ENCODE data around the gene ECI2. TPM values are rescaled to one million over a fixed set of nuclear protein-coding genes. Genes with fewer than 3 reads are reported as not detected.

ECI2 gene
- total and polyA plus RNA-seq, 2 of the 13 experiments (the other 11 are each of a cell fraction or from before 2014, with no cell fraction given), result 78.5 to 228 TPM

DNA sequence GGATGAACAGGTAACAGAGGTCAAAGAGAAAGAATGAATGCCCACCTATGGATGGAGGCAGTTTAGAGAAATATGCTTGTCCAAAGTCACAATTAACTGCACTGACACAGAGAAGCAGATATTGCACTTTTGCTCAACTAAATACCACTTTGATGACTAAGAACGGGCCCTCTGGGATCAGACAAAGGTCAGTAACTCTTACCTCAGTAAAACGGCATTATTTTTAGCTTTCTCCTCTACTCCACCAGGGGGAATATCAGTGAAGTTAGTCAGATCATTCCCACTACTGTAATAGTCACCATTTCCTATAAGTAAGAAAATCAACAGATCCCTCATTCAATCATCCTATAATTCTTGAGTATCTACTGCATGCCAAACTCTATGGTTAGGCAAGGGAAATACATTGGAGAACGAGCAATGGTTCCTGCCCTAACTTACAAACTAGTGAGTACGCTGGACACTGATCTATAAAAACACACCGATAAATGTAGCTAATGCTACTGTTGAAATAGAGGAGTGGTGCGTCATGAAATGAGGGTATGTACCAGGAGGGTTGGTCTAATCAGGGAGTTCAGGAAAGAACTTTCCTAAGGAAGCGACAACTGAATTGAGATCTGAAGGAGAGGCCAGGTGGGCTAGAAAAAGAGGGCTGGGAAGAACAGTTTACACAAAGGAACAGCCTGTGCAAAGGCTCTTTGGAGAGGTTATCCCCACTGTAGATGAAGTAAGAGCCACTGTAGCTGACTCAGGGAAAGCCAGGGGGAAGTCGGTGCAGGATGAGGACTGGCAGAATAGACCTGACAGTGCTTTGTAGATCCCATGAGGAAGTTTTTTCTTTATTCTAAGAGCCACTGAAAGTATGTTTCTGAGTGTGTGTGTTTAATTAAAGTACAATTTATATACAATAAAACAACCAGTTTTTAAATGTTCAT, 9.2 kb downstream of the ECI2 start (continued):
- TF ChIP-seq, protein P1, sequence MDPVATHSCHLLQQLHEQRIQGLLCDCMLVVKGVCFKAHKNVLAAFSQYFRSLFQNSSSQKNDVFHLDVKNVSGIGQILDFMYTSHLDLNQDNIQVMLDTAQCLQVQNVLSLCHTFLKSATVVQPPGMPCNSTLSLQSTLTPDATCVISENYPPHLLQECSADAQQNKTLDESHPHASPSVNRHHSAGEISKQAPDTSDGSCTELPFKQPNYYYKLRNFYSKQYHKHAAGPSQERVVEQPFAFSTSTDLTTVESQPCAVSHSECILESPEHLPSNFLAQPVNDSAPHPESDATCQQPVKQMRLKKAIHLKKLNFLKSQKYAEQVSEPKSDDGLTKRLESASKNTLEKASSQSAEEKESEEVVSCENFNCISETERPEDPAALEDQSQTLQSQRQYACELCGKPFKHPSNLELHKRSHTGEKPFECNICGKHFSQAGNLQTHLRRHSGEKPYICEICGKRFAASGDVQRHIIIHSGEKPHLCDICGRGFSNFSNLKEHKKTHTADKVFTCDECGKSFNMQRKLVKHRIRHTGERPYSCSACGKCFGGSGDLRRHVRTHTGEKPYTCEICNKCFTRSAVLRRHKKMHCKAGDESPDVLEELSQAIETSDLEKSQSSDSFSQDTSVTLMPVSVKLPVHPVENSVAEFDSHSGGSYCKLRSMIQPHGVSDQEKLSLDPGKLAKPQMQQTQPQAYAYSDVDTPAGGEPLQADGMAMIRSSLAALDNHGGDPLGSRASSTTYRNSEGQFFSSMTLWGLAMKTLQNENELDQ (CRISPR knock-in tag; IDR thresholded peaks at IDR 0.05; ENCODE audit: borderline replicate concordance), result no peak
- TF ChIP-seq CREB1 (IDR thresholded peaks at IDR 0.05), result no peak
- peak; percentile 42 for TF ChIP-seq CREB1 (CRISPR knock-in tag; IDR thresholded peaks at IDR 0.05)
- TF ChIP-seq IRF2 (CRISPR knock-in tag; IDR thresholded peaks at IDR 0.05), result no peak
- no peak for TF ChIP-seq CCDC6 (CRISPR knock-in tag; IDR thresholded peaks at IDR 0.05)
- TF ChIP-seq, protein P2, sequence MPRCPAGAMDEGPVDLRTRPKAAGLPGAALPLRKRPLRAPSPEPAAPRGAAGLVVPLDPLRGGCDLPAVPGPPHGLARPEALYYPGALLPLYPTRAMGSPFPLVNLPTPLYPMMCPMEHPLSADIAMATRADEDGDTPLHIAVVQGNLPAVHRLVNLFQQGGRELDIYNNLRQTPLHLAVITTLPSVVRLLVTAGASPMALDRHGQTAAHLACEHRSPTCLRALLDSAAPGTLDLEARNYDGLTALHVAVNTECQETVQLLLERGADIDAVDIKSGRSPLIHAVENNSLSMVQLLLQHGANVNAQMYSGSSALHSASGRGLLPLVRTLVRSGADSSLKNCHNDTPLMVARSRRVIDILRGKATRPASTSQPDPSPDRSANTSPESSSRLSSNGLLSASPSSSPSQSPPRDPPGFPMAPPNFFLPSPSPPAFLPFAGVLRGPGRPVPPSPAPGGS (CRISPR knock-in tag; IDR thresholded peaks at IDR 0.05), result no peak
- no peak for TF ChIP-seq SMYD3 (CRISPR knock-in tag; IDR thresholded peaks at IDR 0.05)
- TF ChIP-seq, protein P3, sequence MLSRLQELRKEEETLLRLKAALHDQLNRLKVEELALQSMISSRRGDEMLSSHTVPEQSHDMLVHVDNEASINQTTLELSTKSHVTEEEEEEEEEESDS (CRISPR knock-in tag; IDR thresholded peaks at IDR 0.05; ENCODE audit: borderline replicate concordance), result no peak
- TF ChIP-seq KMT2B (CRISPR knock-in tag; IDR thresholded peaks at IDR 0.05), result no peak
- TF ChIP-seq ZMYM3 (CRISPR knock-in tag; IDR thresholded peaks at IDR 0.05), result no peak
- TF ChIP-seq, protein P4, sequence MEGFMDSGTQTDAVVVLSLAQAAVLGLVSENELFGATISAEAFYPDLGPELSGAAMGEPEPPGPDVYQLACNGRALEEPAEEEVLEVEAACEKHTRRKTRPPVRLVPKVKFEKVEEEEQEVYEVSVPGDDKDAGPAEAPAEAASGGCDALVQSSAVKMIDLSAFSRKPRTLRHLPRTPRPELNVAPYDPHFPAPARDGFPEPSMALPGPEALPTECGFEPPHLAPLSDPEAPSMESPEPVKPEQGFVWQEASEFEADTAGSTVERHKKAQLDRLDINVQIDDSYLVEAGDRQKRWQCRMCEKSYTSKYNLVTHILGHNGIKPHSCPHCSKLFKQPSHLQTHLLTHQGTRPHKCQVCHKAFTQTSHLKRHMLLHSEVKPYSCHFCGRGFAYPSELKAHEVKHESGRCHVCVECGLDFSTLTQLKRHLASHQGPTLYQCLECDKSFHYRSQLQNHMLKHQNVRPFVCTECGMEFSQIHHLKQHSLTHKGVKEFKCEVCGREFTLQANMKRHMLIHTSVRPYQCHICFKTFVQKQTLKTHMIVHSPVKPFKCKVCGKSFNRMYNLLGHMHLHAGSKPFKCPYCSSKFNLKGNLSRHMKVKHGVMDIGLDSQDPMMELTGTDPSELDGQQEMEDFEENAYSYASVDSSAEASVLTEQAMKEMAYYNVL (CRISPR knock-in tag; IDR thresholded peaks at IDR 0.05; ENCODE audit: borderline replicate concordance), result no peak
- no peak for TF ChIP-seq POLR2G (IDR thresholded peaks at IDR 0.05; ENCODE audit: low read depth, low read length)
- no peak; the same call in 1 of the 2 replicates for TF ChIP-seq SALL1 (CRISPR knock-in tag; IDR thresholded peaks at IDR 0.05)
- no peak for TF ChIP-seq ZNF180 (CRISPR knock-in tag; IDR thresholded peaks at IDR 0.05; ENCODE audit: borderline replicate concordance, low read depth)
- TF ChIP-seq NFIC (IDR thresholded peaks at IDR 0.05; ENCODE audit: low read length), result no peak
- TF ChIP-seq, protein P5, sequence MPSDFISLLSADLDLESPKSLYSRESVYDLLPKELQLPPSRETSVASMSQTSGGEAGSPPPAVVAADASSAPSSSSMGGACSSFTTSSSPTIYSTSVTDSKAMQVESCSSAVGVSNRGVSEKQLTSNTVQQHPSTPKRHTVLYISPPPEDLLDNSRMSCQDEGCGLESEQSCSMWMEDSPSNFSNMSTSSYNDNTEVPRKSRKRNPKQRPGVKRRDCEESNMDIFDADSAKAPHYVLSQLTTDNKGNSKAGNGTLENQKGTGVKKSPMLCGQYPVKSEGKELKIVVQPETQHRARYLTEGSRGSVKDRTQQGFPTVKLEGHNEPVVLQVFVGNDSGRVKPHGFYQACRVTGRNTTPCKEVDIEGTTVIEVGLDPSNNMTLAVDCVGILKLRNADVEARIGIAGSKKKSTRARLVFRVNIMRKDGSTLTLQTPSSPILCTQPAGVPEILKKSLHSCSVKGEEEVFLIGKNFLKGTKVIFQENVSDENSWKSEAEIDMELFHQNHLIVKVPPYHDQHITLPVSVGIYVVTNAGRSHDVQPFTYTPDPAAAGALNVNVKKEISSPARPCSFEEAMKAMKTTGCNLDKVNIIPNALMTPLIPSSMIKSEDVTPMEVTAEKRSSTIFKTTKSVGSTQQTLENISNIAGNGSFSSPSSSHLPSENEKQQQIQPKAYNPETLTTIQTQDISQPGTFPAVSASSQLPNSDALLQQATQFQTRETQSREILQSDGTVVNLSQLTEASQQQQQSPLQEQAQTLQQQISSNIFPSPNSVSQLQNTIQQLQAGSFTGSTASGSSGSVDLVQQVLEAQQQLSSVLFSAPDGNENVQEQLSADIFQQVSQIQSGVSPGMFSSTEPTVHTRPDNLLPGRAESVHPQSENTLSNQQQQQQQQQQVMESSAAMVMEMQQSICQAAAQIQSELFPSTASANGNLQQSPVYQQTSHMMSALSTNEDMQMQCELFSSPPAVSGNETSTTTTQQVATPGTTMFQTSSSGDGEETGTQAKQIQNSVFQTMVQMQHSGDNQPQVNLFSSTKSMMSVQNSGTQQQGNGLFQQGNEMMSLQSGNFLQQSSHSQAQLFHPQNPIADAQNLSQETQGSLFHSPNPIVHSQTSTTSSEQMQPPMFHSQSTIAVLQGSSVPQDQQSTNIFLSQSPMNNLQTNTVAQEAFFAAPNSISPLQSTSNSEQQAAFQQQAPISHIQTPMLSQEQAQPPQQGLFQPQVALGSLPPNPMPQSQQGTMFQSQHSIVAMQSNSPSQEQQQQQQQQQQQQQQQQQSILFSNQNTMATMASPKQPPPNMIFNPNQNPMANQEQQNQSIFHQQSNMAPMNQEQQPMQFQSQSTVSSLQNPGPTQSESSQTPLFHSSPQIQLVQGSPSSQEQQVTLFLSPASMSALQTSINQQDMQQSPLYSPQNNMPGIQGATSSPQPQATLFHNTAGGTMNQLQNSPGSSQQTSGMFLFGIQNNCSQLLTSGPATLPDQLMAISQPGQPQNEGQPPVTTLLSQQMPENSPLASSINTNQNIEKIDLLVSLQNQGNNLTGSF (CRISPR knock-in tag; IDR thresholded peaks at IDR 0.05), result no peak
- TF ChIP-seq ZNF619 (CRISPR knock-in tag; IDR thresholded peaks at IDR 0.05), result no peak
- no peak for TF ChIP-seq ZNF235 (CRISPR knock-in tag; IDR thresholded peaks at IDR 0.05; ENCODE audit: borderline replicate concordance)

All from HepG2 (cell line).